HG02885 (cell line): ENCODE results near the gene KLHL21.
"Not testable (repeated sequence)": the region's sequence is repeated elsewhere in the genome, so short reads cannot be mapped to it uniquely, and the experiment has no call there.

Experiments used
- ATAC-seq: cut with Tn5 transposase; IDR thresholded peaks from one replicate; pipeline ENCODE4 v1.9.1; 2021; ENCODE audit warnings: mild to moderate bottlenecking; ENCODE audit not compliant: unreplicated experiment, poor library complexity

KLHL21 gene

DNA sequence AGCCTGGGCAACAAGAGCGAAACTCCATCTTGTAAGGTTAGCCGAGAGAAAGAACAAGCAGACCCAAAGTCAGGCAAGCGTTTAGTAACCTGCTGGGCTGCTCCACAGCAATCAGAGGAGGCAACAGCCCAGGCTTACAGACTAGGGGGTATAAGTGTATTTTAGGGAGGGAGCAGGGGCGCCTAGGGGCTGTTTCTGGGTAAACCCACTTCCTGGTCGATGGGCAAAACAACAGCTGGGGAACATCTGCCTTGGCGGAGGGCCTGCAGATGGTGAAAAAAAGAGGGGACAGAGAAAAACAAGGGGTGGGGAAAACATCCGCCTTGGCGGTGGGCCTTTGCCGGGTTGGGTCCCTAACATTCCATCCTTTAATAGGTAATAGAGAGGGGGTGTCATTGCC lies 42.4 kb downstream of the KLHL21 start:
- ATAC-seq: no peak

DNA sequence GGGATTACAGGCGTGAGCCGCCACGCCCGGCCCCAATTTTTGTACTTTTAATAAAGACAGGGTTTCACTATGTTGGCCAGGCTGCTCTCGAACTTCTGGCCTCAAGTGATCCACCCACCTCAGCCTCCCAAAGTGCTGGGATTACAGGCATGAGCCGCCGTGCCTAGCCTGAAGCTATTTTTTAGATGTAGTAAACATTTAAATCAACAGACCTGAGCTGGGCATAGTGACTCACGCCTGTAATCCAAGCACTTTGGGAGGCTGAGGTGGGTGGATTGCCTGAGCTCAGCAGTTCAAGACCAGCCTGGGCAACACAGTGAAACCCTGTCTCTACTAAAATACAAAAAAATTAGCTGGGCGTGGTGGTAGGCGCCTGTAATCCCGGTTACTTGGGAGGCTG lies 43.5 kb downstream of the KLHL21 start:
- not testable (repeated sequence) for ATAC-seq

DNA sequence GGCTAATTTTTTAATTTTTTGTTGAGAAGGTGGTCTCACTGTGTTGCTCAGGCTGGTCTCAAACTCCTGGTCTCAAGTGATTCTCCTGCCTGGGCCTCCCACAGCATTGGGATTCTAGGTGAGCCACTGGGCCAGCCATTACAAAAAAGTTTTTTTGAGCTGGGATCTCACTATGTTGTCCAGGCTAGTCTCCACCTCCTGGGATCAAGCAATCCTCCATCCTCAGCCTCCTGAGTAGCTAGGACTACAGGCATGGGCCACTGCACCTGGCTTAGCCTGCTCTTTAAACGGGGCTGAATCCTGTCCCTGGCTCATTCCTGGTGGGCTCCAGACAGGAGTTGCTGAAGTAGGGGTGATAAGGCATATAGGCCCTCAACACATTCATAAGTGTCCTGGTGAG lies 45.1 kb downstream of the KLHL21 start:
- ATAC-seq: no peak

DNA sequence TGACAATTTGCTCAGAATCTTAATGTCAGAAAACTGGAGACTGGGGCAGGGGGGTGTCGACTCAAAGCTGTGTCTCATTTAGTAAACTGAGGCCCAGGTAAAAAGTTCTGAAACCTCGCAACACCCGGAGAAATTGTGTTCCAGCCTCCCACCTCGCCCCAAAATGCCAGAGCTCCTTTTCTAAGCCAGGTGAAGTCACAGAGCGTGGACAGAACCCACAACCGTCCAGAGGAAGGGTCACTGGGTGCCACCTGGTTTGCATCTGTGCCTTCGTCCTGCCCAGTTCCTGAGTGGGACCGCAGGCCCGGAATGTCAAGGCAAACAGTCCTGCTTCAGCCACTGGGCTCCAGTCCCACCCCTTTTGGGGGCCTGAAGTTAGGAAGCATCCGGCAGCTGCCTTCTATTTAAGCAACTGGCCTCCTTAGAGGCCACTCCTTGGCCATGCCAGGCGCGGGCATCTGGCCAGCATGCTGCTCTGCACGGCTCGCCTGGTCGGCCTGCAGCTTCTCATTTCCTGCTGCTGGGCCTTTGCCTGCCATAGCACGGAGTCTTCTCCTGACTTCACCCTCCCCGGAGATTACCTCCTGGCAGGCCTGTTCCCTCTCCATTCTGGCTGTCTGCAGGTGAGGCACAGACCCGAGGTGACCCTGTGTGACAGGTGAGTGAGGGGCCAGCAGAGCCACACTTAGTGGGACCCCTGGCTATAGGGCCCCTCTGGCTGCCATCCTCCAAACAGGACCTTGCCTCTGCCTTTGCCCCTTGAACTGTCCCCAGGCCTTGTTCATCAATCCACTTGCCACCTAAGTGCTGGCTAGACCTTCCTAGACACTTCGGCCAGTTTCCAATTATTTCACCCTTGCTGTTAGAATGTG lies 47.5 kb downstream of the KLHL21 start, which contains the start of gene TAS1R1:
Gene TAS1R1, plus strand, starts transcription at position 401 of the 872 bp plus-strand sequence. Its CDS starts 67 bp downstream, at position 468.
- no peak for ATAC-seq

DNA sequence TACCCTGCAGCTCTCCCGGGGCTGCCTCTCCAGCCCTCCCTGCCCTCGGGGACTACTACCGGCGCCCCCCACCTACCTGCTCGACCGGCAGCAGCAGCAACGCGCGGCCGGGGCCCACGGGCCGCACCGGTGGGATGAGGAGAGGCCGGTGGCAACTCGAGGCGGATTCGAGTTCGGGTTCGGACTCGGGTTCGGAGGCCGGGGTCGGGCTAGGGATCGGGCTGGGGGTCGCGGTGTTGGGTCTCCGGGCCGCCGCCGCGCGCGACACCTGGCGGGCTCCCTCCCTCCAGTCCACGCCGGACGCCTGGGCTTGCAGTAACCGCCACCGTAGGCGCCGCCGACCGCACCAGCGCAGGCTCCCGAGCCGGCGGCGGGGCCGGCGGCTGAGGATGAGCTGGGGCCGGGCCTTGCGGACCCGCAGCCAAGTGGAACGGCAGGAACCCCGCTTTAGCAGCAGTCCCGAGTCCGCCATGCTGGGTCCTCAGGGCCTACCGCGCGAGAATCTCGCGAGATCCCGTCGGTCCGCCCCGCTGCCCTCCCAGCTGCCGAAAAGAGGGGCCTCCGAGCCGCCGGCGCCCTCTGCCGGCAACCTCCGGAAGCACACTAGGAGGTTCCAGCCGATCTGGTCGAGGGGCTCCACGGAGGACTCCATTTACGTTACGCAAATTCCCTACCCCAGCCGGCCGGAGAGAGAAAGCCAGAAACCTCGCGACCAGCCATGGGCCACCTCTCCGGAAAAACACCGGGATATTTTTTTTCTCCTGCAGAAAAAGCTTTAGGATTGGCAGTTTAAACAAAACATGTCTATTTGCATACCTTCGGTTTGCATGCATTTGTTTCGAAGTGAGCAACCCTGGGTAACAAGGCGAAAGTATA lies 48.4 kb downstream of the KLHL21 start, which contains the start of gene NOL9:
Gene NOL9, minus strand, starts transcription at position 483 of the 876 bp plus-strand sequence. Its CDS starts 11 bp downstream, at position 472.
- peak; percentile 95 for ATAC-seq

DNA sequence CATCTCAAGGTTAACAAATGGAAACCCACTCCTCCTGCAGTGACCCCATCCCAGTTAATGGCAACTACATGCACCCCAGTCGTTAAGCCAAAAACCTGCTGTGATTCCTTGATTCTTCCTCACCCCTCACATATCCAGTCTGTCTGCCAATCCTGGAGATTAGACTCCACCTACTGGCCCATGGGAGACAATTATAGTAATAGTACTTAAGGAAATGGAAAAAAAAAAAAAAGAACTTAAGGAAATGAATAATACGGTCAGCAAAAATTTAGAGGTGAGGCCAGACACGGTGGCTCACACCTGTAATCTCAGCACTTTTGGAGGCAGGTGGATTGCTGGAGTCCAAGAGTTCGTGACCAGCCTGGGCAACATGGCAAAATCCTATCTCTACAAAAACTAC lies 55.4 kb downstream of the KLHL21 start:
- no peak for ATAC-seq

DNA sequence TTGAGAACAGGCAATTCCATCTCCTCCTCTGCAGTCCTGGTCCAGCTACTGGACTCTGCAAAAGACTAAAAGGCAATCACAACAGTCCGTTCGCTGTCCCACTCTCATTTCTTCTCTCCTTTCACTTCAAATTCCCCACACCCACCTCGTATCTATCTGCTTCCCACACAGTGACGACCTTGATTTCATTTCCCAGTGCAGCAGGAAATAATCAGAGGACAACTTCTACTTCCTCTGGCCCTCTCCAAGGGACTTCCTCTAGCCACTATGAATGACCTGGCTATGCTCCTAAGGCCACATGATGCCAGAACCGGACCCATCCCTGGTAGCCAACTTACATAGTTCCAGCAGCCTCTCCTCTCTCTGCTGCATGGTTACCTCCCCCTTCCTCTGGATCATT lies 56.3 kb downstream of the KLHL21 start:
- ATAC-seq: no peak

DNA sequence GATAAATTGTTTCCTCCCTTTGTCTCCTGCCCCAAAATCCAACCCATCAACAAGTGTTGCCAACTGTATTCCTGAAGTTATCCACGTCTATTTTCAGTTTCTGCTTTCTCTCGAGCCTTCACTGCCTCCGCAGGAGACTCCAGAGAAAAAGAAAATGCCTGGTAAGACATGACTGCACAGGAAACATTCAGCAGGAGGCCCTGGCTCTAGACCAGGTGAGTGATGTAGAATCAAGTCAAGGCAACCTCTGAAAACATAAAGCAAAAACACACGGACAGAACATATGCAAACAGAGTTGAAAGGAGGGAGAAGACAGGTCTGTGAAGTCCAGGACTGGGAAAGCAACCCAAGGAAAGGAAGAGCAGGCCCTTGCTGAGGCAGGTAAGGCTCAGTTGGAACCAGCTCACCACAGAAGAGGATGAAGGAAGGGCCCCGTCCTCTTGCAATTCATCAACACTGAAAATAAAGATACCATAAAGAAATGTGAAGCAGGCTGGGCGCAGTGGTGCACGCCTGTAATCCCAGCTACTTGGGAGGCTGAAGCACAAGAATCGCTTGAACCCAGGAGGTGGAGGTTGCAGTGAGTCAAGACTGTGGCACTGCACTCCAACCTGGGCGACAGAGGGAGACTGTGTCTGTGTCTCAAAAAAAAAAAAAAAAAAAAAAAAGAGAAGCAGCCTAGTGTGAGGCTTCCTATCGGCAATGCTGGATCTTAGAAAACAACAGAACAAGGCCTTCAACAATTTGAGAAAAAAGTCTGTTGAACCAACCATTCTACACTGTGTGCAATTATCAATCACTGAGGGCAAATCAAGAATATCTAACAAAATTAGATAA lies 57.2 kb downstream of the KLHL21 start:
- ATAC-seq: no peak

DNA sequence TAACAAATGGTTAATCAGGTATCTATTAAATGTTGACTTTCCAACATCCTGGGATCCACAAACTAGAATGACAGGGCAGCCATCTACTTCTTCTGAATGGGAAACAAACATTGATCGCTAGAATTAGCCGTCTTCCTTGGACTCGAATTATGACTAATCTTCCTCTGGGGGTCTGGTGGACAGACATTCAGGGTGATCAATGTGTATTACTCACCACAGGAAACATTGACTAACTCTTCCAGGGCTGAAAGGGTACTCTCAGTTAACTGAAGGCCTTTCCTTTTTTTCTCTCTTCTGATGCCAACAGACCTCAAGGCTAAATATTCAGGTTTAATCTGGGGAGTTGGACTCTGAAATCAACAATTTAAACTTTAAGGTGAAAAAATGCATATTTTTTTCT lies 57.8 kb downstream of the KLHL21 start:
- no peak for ATAC-seq
